Neural cell (in vitro differentiated cells): ENCODE data around the gene SH3RF3. TPM values are rescaled to one million over a fixed set of nuclear protein-coding genes. Genes with fewer than 3 reads are reported as not detected.

ENCODE experiments used
- H2AFZ ChIP-seq: fragments of 200-600, 300-800 bp; sonication (generic), shearing (Covaris generic); 2 replicates; pipeline ENCODE4 v1.6.0; 2014; ENCODE audit warnings: low read depth, mild to moderate bottlenecking, antibody characterized with exemption, low read length, moderate library complexity
- H3F3A ChIP-seq: fragments of 200-600 bp; shearing (Covaris generic); 2 replicates; pipeline ENCODE4 v1.6.1; 2016; ENCODE audit warnings: mild to moderate bottlenecking, moderate library complexity, mixed read lengths, antibody characterized with exemption, low read length; ENCODE audit not compliant: insufficient read depth, poor library complexity, severe bottlenecking
- H3K27ac ChIP-seq: fragments of 200-600, 300-800 bp; sonication (generic), shearing (Covaris generic); 2 replicates; pipeline ENCODE4 v1.5.1; 2014; ENCODE audit warnings: mild to moderate bottlenecking, low read length, moderate library complexity
- H3K27me3 ChIP-seq: fragments of 300-800, 200-600 bp; sonication (generic), shearing (Covaris generic); 2 replicates; pipeline ENCODE4 v1.6.0; 2014; ENCODE audit warnings: mild to moderate bottlenecking, low read depth, low read length, moderate library complexity; ENCODE audit not compliant: insufficient read depth
- H3K36me3 ChIP-seq: fragments of 300-800, 200-600 bp; sonication (generic), shearing (Covaris generic); 2 replicates; pipeline ENCODE4 v1.5.1; 2014; ENCODE audit warnings: mild to moderate bottlenecking, antibody characterized with exemption, low read length, moderate library complexity; ENCODE audit not compliant: insufficient read depth
- H3K4me2 ChIP-seq: fragments of 300-800, 200-600 bp; sonication (generic), shearing (Covaris generic); 2 replicates; pipeline ENCODE4 v1.6.0; 2014; ENCODE audit warnings: mild to moderate bottlenecking, low read length
- H3K4me3 ChIP-seq: fragments of 300-800, 200-600 bp; sonication (generic), shearing (Covaris generic); 2 replicates; pipeline ENCODE4 v1.5.1; 2014; ENCODE audit warnings: mild to moderate bottlenecking, low read length, moderate library complexity
- H3K79me2 ChIP-seq: fragments of 200-600 bp; shearing (Covaris generic); replicated peaks from 2 replicates; pipeline ENCODE4 v1.6.0; 2014; ENCODE audit warnings: mild to moderate bottlenecking, low read length, moderate library complexity; ENCODE audit not compliant: insufficient read depth
- H3K9ac ChIP-seq: fragments of 300-800, 200-600 bp; sonication (generic), shearing (Covaris generic); 2 replicates; pipeline ENCODE4 v1.6.1; 2016; ENCODE audit warnings: mild to moderate bottlenecking, low read length, mixed read lengths
- H3K9me2 ChIP-seq: fragments of 200-600 bp; shearing (Covaris generic); 2 replicates; pipeline ENCODE4 v1.6.1; 2016; ENCODE audit warnings: mild to moderate bottlenecking, low read length, mixed read lengths; ENCODE audit not compliant: insufficient read depth
- H3K9me3 ChIP-seq: fragments of 200-600, 300-800 bp; sonication (generic), shearing (Covaris generic); 2 replicates; pipeline ENCODE4 v1.6.1; 2016; ENCODE audit warnings: mild to moderate bottlenecking, mixed run types, low read length, moderate library complexity, mixed read lengths
- H4K20me1 ChIP-seq: fragments of 200-600 bp; shearing (Covaris generic); 2 replicates; pipeline ENCODE4 v1.6.1; 2016; ENCODE audit warnings: mild to moderate bottlenecking, mixed run types; ENCODE audit not compliant: insufficient read depth
- EZH2 ChIP-seq: fragments of 200-600, 300-800 bp; shearing (Covaris generic), sonication (generic); IDR thresholded peaks from 2 replicates; pipeline ENCODE4 v1.6.1; 2014; ENCODE audit warnings: antibody characterized with exemption, low read length, borderline replicate concordance, mild to moderate bottlenecking; ENCODE audit not compliant: insufficient read depth, poor library complexity, severe bottlenecking
- MXI1 ChIP-seq: fragments of 450-650 bp; conservative IDR thresholded peaks from 2 replicates; pipeline ENCODE4 v1.6.1; 2014; ENCODE audit warnings: antibody characterized with exemption, mild to moderate bottlenecking; ENCODE audit not compliant: poor library complexity, severe bottlenecking
- TAF1 ChIP-seq: IDR thresholded peaks from 2 replicates; pipeline ENCODE4 v1.6.1; 2012; ENCODE audit warnings: low read depth
- polyA plus RNA-seq: library from polyadenylated mRNA; depleted of rRNA; stranded (reverse); fragments of >200 nt; gene quantifications from 2 replicates; pipeline ENCODE4 v1.2.3, GENCODE V29; 2014
- TF ChIP-seq, protein P1 (sequence below): fragments of 450-650 bp; IDR thresholded peaks from 2 replicates; pipeline ENCODE4 v1.5.1; 2014; ENCODE audit warnings: antibody characterized with exemption, mild to moderate bottlenecking, moderate library complexity; ENCODE audit not compliant: poor library complexity, severe bottlenecking

The SH3RF3 gene
- polyA plus RNA-seq, 1 donor from 2014 or later: 0.53 TPM

DNA sequence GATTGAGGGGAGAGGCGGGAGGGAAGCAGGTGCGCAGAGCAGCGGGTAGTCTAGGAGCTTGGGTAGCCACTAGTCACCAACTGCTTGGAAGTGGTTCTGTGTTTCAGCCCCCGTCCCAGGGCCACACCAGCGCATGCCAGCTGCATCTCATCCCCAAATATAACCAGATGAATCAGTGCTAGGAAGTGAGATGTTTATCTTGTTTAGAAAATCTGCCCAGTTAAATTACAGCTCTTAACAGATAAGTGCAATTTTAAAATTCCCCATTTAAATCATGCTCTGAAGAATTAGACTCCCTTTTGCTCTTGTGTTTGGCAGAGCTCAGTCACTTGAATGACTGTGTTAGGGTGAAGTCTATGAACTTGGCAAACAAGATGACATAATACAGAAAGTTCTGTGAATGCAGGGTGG, 291.0 kb downstream of the SH3RF3 start:
- Histone ChIP-seq H3K79me2 (no peaks in the 10 kb centered on the region), H3K4me2 (no peak overlapping the region), H3K4me3 (no peak overlapping the region), H3K9me3 (no peaks in the 10 kb centered on the region), H2AFZ (no peak overlapping the region), H3K27ac (no peak overlapping the region), H3K27me3 (no peaks in the 10 kb centered on the region), H3K36me3 (no peaks in the 10 kb centered on the region), H3F3A (no peaks in the 10 kb centered on the region), H3K9ac (no peak overlapping the region), H4K20me1 (no peaks in the 10 kb centered on the region), H3K9me2 (no peaks in the 10 kb centered on the region)
- TF ChIP-seq MXI1: no peak

DNA sequence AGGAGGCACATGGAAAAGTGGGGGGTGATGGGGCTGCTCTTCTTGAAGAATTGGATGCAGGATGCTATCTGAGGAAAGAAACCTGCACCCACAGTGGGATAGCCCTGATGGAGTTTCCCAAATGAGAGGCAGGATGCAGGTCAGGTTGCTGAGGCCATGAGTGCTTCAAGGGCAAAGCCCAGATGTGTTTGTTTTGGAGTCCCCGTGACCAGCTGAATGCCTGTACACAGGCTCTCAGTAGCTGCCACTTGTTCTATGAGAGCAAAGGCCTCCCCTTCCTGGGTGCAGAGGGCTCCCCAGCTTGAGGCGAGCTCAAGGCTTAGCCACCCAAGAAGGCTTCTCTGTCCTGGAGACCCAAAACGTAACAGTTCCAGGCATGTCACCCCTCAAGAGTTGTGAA, 292.1 kb downstream of the SH3RF3 start:
- Histone ChIP-seq H4K20me1 (no peaks in the 10 kb centered on the region), H2AFZ (no peak overlapping the region), H3K4me3 (no peak overlapping the region), H3F3A (no peaks in the 10 kb centered on the region), H3K9me2 (no peaks in the 10 kb centered on the region), H3K27ac (no peak overlapping the region), H3K4me2 (no peak overlapping the region), H3K9ac (no peak overlapping the region), H3K36me3 (no peaks in the 10 kb centered on the region), H3K27me3 (no peaks in the 10 kb centered on the region), H3K79me2 (no peaks in the 10 kb centered on the region), H3K9me3 (no peaks in the 10 kb centered on the region)
- no peak for TF ChIP-seq EZH2
- no peak for TF ChIP-seq TAF1
- TF ChIP-seq, protein P1, sequence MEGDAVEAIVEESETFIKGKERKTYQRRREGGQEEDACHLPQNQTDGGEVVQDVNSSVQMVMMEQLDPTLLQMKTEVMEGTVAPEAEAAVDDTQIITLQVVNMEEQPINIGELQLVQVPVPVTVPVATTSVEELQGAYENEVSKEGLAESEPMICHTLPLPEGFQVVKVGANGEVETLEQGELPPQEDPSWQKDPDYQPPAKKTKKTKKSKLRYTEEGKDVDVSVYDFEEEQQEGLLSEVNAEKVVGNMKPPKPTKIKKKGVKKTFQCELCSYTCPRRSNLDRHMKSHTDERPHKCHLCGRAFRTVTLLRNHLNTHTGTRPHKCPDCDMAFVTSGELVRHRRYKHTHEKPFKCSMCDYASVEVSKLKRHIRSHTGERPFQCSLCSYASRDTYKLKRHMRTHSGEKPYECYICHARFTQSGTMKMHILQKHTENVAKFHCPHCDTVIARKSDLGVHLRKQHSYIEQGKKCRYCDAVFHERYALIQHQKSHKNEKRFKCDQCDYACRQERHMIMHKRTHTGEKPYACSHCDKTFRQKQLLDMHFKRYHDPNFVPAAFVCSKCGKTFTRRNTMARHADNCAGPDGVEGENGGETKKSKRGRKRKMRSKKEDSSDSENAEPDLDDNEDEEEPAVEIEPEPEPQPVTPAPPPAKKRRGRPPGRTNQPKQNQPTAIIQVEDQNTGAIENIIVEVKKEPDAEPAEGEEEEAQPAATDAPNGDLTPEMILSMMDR: no peak
- TF ChIP-seq MXI1: no peak

DNA sequence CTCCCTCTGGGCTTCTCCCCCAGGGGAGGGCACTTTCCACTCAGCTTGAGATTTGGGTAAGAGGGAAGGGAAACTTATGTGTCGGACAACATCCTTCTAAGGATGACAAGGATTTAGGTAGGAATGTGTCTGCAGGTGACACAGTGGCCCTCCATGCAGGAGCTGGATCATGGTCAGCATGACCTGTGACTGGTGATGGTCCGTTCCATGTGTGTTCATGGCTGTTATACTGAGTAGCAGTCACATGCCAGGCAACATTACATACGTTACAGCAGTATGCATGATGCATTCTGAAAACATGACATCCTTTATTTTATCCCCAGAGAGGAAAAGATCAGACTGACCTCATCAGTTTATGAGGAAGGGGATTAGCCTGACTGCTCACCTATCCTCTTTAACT, 292.6 kb downstream of the SH3RF3 start:
- no peaks in the 10 kb centered on the region for H3K9me3 ChIP-seq
- H3K9ac ChIP-seq: no peak overlapping the region
- TF ChIP-seq, protein P1: no peak
- H3K27me3 ChIP-seq: no peaks in the 10 kb centered on the region
- no peaks in the 10 kb centered on the region for H3F3A ChIP-seq
- H3K4me3 ChIP-seq: no peak overlapping the region
- H3K36me3 ChIP-seq: no peaks in the 10 kb centered on the region
- H3K27ac ChIP-seq: no peak overlapping the region
- no peaks in the 10 kb centered on the region for H3K79me2 ChIP-seq
- H4K20me1 ChIP-seq: no peaks in the 10 kb centered on the region
- H3K4me2 ChIP-seq: no peak overlapping the region
- no peak overlapping the region for H2AFZ ChIP-seq
- no peaks in the 10 kb centered on the region for H3K9me2 ChIP-seq
